HS-5 (cell line): Measurements from ENCODE around the gene BAG5.
"Not testable (repeated sequence)": the region's sequence is repeated elsewhere in the genome, so short reads cannot be mapped to it uniquely, and the experiment has no call there.

Experiments used
- DNase-seq: peaks from one replicate; pipeline ENCODE4 v3.0.0-alpha.2; 2012; ENCODE audit warnings: low read depth

Gene BAG5, protein sequence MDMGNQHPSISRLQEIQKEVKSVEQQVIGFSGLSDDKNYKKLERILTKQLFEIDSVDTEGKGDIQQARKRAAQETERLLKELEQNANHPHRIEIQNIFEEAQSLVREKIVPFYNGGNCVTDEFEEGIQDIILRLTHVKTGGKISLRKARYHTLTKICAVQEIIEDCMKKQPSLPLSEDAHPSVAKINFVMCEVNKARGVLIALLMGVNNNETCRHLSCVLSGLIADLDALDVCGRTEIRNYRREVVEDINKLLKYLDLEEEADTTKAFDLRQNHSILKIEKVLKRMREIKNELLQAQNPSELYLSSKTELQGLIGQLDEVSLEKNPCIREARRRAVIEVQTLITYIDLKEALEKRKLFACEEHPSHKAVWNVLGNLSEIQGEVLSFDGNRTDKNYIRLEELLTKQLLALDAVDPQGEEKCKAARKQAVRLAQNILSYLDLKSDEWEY

DNA sequence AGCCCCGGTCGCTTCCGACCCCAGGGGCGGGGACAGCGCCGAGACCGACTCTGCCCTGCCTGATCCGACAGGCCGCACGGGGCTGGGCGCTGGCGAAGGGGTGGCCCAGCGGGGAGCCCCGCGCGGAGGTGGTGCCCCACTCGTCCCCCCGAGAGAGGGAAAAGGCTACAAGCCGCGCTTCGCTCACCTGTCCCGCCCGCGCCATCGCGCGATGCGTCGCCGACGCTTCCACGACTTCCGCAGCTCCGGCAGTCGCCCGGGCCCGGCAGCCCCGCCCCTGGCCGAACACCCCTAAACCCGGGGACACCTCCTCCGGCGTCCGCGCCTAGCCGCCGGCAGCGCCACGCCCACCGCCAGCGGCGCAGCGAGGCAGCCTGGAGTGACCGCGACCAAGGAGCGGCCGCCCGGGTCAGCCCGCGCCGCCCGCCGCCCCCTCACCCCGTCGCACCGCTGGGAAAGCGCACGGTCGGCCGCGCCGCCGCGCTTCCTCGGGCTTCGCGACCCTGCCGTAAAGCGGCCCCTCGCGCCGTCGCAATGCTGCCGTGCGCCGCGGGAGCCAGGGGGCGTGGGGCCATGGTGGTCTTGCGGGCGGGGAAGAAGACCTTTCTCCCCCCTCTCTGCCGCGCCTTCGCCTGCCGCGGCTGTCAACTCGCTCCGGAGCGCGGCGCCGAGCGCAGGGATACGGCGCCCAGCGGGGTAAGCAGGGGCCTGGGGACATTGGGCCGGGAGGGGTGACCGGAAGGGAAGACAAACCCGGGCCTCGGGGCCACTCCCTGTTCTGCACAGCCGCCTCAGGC, at the start of gene BAG5, which contains the start of gene COA8:
TSS of gene BAG5 (minus strand) at position 229 of the 797 bp plus-strand sequence. CDS start 1,493 bp downstream, outside the sequence.
TSS of gene COA8 (plus strand) at position 532 of the 797 bp plus-strand sequence. CDS start at position 574, 42 bp downstream.
- no peak for DNase-seq

DNA sequence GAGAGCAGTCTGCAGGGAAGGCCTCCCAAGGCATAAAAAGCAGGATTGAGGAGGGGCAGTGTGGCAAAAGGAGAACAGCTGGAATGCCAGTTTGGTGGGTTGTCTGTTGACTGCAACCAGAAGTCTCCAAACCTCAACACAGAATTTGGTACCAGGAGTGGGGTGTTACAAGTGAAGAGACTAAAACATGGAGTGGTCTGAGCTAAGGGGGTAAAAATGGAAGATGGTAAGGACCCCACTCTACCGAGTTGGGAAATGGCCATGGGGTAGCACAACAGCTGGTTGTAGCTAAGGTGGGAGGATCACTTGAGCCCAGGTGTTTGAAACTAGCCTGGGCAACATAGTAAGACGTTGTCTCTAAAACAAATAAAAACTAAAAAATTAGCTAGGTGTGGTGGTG, 48.8 kb upstream of the BAG5 start:
- DNase-seq, result no peak

DNA sequence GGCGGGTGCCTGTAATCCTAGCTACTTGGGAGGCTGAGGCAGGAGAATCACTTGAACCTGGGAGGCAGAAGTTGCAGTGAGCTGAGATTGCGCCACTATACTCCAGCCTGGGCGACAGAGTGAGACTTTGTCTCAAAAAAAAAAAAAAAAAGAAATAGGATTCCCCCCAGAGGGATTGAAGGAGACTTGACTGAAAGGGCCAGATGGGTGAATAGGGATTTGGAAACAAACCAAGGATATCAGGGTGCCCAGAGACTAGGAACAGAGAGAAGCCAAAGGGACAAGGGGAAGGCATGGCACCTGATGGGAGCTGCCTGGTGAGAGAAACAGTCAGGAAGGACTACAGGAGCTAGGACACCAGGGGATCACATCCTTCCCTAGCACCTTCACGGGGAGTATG, 46.6 kb upstream of the BAG5 start:
- not testable (repeated sequence) for DNase-seq

DNA sequence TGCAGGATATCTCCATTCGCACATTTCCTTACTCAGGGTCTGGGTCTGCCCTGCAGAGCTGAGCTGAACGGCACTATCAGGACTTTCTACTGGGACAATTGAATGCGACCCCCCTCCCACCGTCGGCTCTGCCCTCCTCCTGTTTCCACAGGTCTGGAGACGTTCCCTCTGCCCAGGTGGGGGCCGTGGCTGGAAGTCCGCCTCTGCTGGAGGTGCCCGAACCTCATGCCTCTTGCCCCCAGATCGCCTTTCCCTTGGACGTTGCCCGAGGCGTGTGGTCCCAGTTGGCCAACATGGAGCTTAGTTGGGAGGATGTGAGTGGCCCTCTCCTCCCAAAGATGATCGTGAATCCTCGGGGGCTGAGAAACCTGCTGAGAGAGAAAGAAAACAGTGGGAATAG, 45.4 kb upstream of the BAG5 start:
- no peak for DNase-seq

DNA sequence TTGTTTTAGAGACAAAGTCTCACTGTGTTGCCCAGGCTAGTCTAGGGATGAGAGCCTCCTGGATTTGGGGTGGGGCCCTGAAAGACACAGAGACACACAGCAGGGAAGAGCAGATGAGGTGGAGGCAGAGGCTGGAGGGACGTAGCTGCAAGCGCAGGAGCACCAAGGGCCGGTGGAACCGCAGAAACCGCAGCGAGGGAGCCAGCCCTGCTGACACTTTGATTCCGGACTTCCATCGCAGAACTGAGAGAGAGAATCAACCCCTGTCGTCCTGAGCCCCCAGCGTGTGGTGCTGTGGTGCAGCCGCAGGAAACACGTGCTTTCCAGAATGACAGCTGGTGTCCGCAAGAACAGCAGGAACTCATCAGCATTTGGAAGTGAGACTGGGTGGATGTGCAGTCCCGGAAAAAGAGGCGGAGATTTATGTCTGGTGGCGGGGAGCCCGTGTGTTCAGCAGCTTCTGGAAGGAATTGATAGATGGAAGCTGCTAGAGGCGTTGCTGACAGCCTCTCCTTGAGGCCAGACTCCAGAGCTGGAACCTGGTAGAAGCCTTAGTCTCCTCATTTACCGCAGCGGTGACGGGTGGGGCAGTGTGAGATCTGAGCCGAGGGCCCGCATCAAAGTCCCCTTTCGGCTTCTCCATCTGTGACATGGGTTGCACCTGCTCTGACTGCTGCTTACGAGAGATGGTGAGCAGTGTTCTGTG, 44.7 kb upstream of the BAG5 start:
- DNase-seq, result peak; percentile 55

DNA sequence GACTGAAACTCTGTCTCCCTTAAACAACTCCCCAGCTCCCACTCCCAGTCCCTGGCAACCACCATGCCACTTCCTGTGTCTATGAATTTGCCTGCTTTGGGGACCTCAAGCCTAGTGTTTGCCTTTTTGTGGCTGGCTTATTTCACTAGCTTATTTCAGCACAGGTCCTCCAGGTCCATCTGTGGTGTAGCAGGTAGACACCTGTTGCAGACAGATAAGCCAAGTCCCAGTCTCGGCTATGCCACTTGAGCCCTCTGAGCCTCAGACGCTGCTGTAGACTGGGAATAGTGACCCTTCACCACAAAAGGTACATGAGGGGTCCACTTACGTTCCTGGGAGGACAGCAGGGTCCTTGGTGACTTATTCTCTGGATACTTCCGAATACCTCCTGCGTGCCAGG, 42.2 kb upstream of the BAG5 start:
- DNase-seq, result no peak

DNA sequence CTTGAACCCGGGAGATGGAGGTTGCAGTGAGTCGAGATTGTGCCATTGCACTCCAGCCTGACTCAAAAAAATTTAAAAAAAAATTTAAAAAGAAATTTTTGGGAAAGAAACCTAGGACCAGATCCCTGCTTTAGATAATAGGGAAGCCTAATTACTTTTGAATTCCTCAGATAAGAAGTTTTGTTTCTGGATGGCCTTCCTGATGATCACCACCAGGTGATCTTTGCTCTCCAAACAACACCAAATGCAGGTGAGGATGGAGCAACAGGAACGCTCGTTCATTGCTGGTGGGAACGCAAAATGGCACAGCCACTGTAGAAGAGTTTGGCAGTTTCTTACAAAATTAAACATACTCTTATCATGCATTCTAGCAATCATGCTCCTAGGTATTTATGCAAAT, 38.0 kb upstream of the BAG5 start:
- DNase-seq, result no peak

DNA sequence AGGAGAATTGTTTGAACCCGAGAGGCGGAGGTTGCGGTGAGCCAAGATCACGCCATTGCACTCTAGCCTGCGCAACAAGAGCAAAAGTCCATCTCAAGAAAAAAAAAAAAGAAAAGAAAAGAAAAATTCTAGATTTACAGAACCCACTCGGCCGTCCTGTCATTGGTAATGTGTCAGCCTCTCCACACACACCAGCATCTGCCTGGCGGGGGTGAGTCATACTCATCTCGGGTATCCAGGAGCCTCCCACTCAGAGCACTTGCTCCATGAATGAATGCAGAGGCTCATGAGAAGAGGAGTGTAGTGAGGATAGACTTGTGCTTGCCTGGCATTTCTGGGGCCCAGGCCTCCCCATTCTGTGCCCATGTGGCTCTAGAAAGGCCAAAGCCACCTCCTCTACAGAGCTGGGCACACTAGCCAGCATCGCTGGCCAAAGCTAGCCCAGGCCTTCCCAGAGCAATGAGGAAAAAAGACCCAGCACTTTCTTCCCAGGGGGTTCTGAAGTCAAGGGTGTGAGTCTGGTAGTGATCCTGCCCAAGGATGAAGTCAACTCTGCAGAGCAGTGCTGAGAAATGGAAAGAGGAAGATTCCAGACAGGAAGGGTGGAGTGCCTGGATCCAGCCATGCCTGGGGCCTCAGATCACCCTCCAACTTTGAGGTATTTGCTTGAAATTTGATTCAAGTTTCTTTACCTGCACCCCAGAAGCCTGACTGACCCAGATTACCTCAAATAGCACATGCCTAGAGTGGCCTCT, 35.3 kb upstream of the BAG5 start:
- DNase-seq, result peak; percentile 46

DNA sequence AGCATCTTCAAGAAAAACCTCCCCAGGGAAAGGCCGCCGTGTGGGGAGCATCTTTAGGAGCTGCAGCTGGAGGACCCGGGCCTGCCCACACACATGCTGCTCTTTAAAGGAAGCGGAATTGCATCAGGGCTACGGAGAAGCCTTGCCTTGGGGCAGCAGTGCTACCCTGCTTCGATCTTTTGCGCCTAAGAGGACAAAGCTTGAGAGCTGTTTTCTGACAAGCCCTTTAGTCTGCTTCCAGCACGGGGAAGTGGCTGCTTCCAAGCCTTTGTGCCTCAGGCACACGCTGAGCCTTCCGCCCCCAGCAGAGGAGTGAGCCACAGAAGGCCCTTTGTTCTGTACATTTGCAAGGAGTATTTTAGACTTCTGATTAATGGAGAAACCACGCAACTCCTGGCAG, 31.8 kb upstream of the BAG5 start:
- DNase-seq, result no peak

DNA sequence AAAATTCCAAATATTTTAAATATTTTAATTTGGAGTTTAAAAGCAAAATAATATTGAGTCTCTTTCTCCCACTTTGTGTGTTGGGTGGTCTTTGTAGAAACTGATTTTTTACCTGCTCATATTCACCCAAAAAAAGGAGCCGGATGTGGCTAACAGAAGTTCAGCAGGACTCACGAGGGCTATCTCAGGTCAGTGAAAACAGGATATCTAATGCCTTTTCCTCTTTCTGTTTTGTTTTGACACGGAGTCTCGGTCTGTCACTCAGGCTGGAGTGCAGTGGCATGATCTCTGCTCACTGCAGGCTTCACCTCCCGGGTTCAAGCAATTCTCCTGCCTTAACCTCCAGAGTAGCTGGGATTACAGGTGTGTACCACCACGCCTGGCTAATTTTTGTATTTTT, 31.1 kb upstream of the BAG5 start:
- DNase-seq, result no peak

DNA sequence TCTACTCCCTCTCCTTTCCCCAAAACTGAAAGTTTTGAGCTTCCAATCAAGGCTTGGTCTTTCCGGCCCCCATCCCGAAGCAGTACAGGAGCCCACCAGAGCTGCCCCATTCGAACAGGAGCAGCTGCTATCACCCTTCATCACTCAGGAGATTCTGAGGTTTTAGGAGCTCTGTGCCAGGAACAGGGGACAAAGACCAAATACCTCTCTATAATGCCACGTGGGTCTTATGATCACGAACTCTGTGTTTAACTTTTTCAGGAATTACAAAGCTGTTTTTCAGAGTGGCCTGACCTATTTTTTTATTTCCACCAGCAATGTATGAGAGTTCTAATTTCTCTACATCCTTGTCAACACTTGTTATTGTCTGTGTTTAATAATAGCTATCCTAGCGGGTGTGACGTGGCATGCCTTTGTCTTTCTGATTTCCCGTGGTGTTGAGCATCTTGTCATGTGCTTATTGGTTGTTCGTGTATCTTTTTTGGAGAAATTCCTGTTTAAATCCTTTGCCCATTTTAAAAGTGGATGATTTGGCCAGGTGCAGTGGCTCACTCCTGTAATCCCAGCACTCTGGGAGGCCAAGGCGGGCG, 22.0 kb upstream of the BAG5 start:
- no peak for DNase-seq

DNA sequence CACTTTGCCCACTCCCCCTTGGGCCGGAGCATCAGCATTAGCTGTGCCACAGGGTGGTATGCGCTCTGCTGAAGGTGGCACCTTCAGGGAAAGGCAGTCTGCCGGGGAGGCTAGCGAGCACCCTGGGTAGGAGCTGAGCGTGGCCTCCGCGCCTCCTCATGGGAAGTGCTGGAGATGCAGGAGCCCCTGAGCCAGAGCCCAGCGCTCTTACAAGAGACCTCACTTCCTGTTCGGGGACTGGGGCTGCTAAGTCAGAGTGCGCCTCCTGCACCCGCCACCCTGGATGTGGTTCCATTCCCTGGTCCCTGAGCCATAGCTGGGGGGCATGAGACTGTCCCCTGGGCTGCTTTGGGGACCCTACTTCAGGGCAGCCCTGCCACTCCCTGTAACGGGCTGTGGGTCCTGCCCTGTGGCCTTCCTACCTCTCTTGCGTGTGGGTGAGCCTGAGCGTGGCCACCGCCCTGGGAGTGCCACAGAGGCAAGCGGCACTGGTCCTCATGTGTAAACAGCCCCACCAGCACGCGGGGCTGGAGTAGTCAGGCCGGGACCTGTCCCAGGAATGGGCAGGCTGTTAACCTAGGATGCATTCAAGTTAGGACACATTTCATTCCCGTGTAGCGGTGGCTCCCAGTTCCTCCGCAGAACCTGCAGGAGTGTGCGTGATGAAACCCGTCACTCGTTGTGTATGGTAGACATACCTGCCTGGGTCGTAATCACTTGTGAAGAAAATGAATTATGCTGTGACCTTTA, 19.7 kb upstream of the BAG5 start:
- DNase-seq, result no peak

DNA sequence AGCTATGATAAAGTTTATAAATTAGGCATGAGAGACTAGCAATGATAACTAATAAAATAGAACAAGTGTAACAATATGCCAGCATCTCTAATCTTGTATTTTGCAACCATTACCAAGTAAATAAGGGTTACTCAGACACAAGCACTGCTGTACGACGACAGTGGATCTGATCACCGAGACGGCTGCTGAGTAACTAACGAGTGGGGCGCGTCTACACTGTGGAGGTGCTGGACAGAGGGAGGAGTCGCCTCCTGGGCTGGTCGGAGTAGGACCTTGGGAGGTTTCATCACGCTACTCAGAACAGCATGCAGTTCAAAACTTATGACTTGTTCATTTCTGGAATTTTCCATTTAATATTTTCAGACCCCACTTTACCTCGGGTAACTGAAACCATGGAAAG, 18.7 kb upstream of the BAG5 start:
- no peak for DNase-seq

DNA sequence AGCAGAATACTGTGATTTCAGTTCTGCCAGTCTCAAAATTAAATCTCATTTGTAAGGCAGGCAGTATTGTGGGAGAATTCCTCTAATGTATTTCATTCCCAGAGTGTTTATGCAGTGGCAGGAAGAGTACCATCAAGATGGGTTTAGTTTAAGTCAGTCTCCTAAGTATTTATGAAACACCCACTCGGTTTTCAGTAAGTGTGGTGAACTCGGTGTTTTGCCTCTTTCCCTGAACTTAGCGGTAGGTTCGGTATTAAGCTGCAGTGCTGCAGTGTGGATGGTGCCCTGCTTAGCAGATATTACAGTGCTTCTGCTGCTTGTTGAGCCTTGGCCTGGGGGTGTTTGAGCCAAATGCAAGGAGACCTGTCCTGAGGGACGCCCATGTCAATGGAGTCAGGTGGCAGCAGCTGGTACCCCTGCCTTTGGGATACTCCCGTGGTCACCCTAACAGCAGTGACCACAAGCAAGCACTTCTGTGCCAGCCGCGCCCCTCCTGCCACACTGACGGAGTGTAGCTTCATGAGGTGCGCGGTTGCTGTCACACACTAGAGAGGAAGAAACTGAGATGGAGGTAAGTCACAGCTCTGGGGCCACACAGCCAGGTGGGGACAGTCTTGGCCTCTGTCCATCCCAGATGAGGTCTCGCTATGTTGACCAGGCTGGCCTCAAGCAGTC, 16.1 kb upstream of the BAG5 start:
- no peak for DNase-seq

DNA sequence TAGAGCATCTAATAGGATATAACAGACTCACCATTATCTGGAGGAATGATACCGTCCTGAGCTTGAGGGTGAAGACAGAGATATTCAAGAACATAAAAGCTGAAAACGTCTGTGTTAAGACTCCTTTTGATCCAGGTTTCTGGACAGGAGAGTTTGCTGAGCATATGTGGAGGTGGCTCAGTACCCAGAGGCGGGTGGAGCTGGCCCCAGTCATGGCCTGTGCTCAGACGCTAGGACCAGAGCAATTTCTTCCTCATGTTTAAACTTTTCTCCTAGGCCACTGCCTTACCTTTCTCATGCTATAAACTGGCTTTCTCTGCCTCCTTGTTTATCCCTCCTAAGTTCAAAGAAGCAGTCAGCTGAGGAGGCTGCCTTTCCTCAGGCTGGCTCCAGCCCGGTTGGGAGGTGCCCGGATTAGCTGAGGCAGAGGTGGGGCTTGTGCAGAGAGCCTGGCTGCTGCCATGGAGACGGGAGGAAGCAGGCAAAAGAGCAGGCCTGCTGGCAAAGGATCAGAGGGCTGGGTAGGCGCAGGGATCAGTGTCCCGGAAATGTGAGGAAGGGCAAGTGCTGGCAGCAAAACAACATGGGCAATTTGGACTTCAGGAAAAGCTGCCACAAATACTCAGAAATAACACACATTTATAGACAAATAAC, 14.0 kb upstream of the BAG5 start:
- no peak for DNase-seq

DNA sequence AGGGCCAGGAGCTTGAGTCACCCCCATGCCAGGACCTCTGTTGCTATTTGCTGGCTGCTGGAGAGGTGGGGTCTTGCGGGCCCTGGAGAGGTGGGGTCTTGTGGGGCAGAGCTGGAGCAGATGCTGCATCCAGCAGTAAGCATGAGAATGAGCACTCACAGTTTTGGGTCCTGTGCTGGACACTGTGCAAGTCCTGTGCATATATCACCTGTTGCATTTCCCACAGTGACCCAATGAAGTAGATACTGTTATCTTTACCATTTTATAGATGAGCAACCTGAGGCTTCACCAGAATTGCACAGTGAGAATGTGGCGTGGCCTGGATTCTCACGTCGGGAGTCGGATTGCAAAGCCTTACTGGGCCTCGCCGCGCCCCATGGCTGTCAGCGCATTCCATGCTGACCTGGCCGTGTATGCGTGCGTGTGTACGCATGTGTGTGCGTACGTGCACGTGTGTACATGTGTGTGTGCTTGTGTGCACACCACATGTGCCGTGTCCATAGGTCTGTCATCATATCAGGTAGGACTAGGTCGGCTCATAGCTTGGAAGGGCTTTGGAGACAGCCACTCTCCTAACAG, 12.3 kb upstream of the BAG5 start:
- no peak for DNase-seq

DNA sequence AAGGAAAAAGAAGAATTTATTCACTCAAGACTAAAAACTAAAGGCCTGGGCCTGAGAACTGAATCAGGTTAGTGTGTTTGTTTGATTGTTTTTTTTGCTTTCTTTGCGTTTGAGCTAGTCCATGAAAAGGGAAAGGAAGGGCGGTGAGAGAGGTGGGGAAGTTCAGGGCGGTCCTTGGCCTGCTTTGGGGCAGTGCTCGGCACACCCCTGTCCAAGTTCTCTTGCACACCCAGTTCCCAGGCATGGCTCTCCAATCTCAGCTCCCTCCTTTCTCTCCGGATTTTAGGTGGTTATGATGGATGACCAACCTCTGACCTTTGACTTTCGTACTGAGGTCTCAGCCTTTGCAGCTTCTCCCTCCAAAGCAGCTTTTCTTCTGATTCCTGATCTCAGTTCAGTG, 11.6 kb upstream of the BAG5 start:
- no peak for DNase-seq

DNA sequence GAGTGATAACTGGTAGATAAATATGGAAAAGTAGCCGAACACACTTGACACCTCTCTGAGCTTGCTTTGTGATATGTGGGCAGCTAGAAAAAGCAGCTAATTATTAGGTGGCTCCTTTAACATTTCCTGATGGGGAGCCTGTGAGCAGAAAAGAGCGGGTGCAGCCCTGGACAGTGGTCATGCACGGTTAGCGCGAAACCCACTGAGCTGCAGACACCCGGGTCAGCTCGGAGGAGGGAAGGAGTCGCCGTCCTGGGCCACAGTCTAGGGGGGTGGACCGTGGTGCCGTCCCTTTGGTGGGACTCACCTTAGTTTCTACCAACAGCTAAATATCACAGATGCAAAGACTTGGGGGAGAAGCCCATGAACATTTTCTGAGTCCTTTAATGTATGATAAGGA, 7.0 kb upstream of the BAG5 start:
- no peak for DNase-seq

DNA sequence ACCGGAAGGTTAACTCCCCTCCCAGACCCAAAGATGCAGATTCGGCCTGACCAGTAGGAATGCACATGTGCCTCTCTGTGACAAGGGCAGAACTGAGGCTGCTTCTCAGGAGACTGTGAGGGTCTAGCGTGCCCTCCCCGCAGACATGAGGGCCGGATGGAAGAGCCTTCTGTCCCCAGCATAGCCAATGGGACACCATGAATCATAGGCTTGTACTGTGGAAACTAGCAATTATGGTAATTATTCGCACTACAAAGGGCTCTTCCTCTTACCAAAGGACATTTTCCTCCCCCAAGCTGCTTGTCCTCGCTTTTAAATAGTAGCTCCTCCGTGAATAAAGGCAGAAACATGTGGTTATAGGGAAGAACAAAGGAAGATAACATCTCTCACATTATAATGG, 6.5 kb upstream of the BAG5 start:
- DNase-seq, result no peak
